ENCODE measurements around the gene NPY4R. TPM values are rescaled to one million over a fixed set of nuclear protein-coding genes. Genes with fewer than 3 reads are reported as not detected.

NPY4R gene
- not detected in 2 replicates for total RNA-seq

GRCh38 chr10:46465765-46466164, at the start of gene NPY4R:
NPY4R (minus strand) TSS chr10:46465958; CDS start chr10:46462635, 3,323 bp downstream.

Other genes starting within 250 kb of the NPY4R start
- gene ANTXRL, start 179.0 kb downstream of the NPY4R start, total RNA-seq, result not detected in 2 replicates
- gene ANXA8L1, start 90.2 kb downstream of the NPY4R start, total RNA-seq, result not detected in 2 replicates
- gene GPRIN2, start 90.7 kb upstream of the NPY4R start, total RNA-seq, result not detected in 2 replicates
- gene SYT15, start 113.2 kb upstream of the NPY4R start, total RNA-seq, result 0.13 and 0.14 TPM in 2 replicates

Data from thoracic aorta endothelial cell (primary cell).